ENCODE data around the gene ISY1.

ISY1 gene

GRCh38 chr3:129180461-129180860, 19.6 kb upstream of the ISY1 start:
- H3K23ac ChIP-seq (ENCODE audit: low read length) = no peak overlapping the region
- no peak overlapping the region for H4K91ac ChIP-seq (ENCODE audit: low read depth, low read length)
- no peak overlapping the region for H2BK12ac ChIP-seq (ENCODE audit: low read length)
- H3K27me3 ChIP-seq (ENCODE audit: insufficient read depth, low read length) = no peaks in the 10 kb centered on the region
- H3K27ac ChIP-seq (ENCODE audit: low read depth, low read length) = no peak overlapping the region
- H2AK5ac ChIP-seq (ENCODE audit: low read length) = no peak overlapping the region
- H3K4me2 ChIP-seq (ENCODE audit: low read length) = no peak overlapping the region
- H3K79me1 ChIP-seq (ENCODE audit: low read length) = peaks cover 12% of the 10 kb centered on the region
- no peaks in the 10 kb centered on the region for H3K4me1 ChIP-seq (ENCODE audit: control insufficient read depth in 1 of 2, insufficient read depth in 2 of 2, low read length in 2 of 2)
- DNase-seq = no peak
- H3K18ac ChIP-seq (ENCODE audit: low read length) = no peak overlapping the region
- no peak overlapping the region for H2BK120ac ChIP-seq (ENCODE audit: insufficient read depth, low read length, poor library complexity)
- no peak overlapping the region for H3K14ac ChIP-seq (ENCODE audit: low read length)
- peaks cover 9 to 16% of the 10 kb centered on the region in 2 experiments for H3K36me3 ChIP-seq (ENCODE audit: control insufficient read depth in 1 of 2, insufficient read depth in 2 of 2, low read length in 2 of 2)
- no peaks in the 10 kb centered on the region for H3K9me3 ChIP-seq (ENCODE audit: insufficient read depth, low read depth, low read length)
- H2BK5ac ChIP-seq (ENCODE audit: low read depth, low read length, poor library complexity) = no peak overlapping the region
- WGBS (ENCODE audit: extremely low coverage, insufficient coverage, insufficient read length) = no CpG with 5 or more reads among the region's 1 CpG
- no peak overlapping the region for H4K8ac ChIP-seq (ENCODE audit: low read depth, low read length)
- no peak overlapping the region for H4K12ac ChIP-seq (ENCODE audit: low read depth, low read length)
- H3K9ac ChIP-seq (ENCODE audit: low read length) = no peak overlapping the region
- H2AFZ ChIP-seq (ENCODE audit: insufficient read depth, low read length, poor library complexity) = no peak overlapping the region
- no peak overlapping the region for H3K4me3 ChIP-seq (ENCODE audit: low read depth, low read length)
- peak overlapping the region; percentile 99 for H3K4ac ChIP-seq (ENCODE audit: low read depth, low read length)
- peaks cover 35% of the 10 kb centered on the region for H3K79me2 ChIP-seq (ENCODE audit: control insufficient read depth, insufficient read depth, low read length, poor library complexity)

GRCh38 chr3:129176051-129176450, 15.2 kb upstream of the ISY1 start:
- H3K14ac ChIP-seq (ENCODE audit: low read length) = no peak overlapping the region
- peaks cover 16 to 26% of the 10 kb centered on the region in 2 experiments for H3K36me3 ChIP-seq (ENCODE audit: control insufficient read depth in 1 of 2, insufficient read depth in 2 of 2, low read length in 2 of 2)
- no peak for DNase-seq
- no peak overlapping the region for H3K27ac ChIP-seq (ENCODE audit: low read depth, low read length)
- H2BK12ac ChIP-seq (ENCODE audit: low read length) = no peak overlapping the region
- no peak overlapping the region for H3K4me2 ChIP-seq (ENCODE audit: low read length)
- no peak overlapping the region for H2BK120ac ChIP-seq (ENCODE audit: insufficient read depth, low read length, poor library complexity)
- no peaks in the 10 kb centered on the region for H3K79me1 ChIP-seq (ENCODE audit: low read length)
- no peak overlapping the region for H4K8ac ChIP-seq (ENCODE audit: low read depth, low read length)
- H2BK5ac ChIP-seq (ENCODE audit: low read depth, low read length, poor library complexity) = no peak overlapping the region
- H3K9ac ChIP-seq (ENCODE audit: low read length) = no peak overlapping the region
- no peak overlapping the region for H3K4me3 ChIP-seq (ENCODE audit: low read depth, low read length)
- H2AK5ac ChIP-seq (ENCODE audit: low read length) = no peak overlapping the region
- peak overlapping the region; percentile 95 for H3K4ac ChIP-seq (ENCODE audit: low read depth, low read length)
- H3K4me1 ChIP-seq (ENCODE audit: control insufficient read depth in 1 of 2, insufficient read depth in 2 of 2, low read length in 2 of 2) = no peaks in the 10 kb centered on the region
- peaks cover 20% of the 10 kb centered on the region for H3K79me2 ChIP-seq (ENCODE audit: control insufficient read depth, insufficient read depth, low read length, poor library complexity)
- H2AFZ ChIP-seq (ENCODE audit: insufficient read depth, low read length, poor library complexity) = no peak overlapping the region
- H3K27me3 ChIP-seq (ENCODE audit: insufficient read depth, low read length) = no peaks in the 10 kb centered on the region
- no peaks in the 10 kb centered on the region for H3K9me3 ChIP-seq (ENCODE audit: insufficient read depth, low read depth, low read length)
- H4K12ac ChIP-seq (ENCODE audit: low read depth, low read length) = no peak overlapping the region
- WGBS (ENCODE audit: extremely low coverage, insufficient coverage, insufficient read length) = no CpG with 5 or more reads among the region's 1 CpG
- H4K91ac ChIP-seq (ENCODE audit: low read depth, low read length) = no peak overlapping the region
- no peak overlapping the region for H3K23ac ChIP-seq (ENCODE audit: low read length)
- H3K18ac ChIP-seq (ENCODE audit: low read length) = no peak overlapping the region

- H3K9me3 ChIP-seq (ENCODE audit: insufficient read depth, low read depth, low read length) = no peaks in the 10 kb centered on the region
- no peak overlapping the region for H2BK120ac ChIP-seq (ENCODE audit: insufficient read depth, low read length, poor library complexity)
- H3K18ac ChIP-seq (ENCODE audit: low read length) = no peak overlapping the region
- peaks cover 20 to 24% of the 10 kb centered on the region in 2 experiments for H3K36me3 ChIP-seq (ENCODE audit: control insufficient read depth in 1 of 2, insufficient read depth in 2 of 2, low read length in 2 of 2)
- no peak overlapping the region for H3K4me3 ChIP-seq (ENCODE audit: low read depth, low read length)
- H3K27me3 ChIP-seq (ENCODE audit: insufficient read depth, low read length) = no peaks in the 10 kb centered on the region
- no peak overlapping the region for H2AFZ ChIP-seq (ENCODE audit: insufficient read depth, low read length, poor library complexity)
- H3K79me1 ChIP-seq (ENCODE audit: low read length) = no peaks in the 10 kb centered on the region
- H4K91ac ChIP-seq (ENCODE audit: low read depth, low read length) = no peak overlapping the region
- H2BK12ac ChIP-seq (ENCODE audit: low read length) = no peak overlapping the region
- no peak overlapping the region for H3K9ac ChIP-seq (ENCODE audit: low read length)
- H2AK5ac ChIP-seq (ENCODE audit: low read length) = no peak overlapping the region
- WGBS (ENCODE audit: extremely low coverage, insufficient coverage, insufficient read length) = no CpG with 5 or more reads among the region's 4 CpGs
- H3K79me2 ChIP-seq (ENCODE audit: control insufficient read depth, insufficient read depth, low read length, poor library complexity) = peaks cover 10% of the 10 kb centered on the region
- H4K8ac ChIP-seq (ENCODE audit: low read depth, low read length) = no peak overlapping the region
- no peak overlapping the region for H3K27ac ChIP-seq (ENCODE audit: low read depth, low read length)
- H3K4me2 ChIP-seq (ENCODE audit: low read length) = no peak overlapping the region
- no peak overlapping the region for H4K12ac ChIP-seq (ENCODE audit: low read depth, low read length)
- H3K4ac ChIP-seq (ENCODE audit: low read depth, low read length) = peak overlapping the region; percentile 83
- DNase-seq = no peak
- H3K23ac ChIP-seq (ENCODE audit: low read length) = no peak overlapping the region
- no peak overlapping the region for H3K14ac ChIP-seq (ENCODE audit: low read length)
- no peaks in the 10 kb centered on the region for H3K4me1 ChIP-seq (ENCODE audit: control insufficient read depth in 1 of 2, insufficient read depth in 2 of 2, low read length in 2 of 2)
- no peak overlapping the region for H2BK5ac ChIP-seq (ENCODE audit: low read depth, low read length, poor library complexity)
These were observed 12.9 kb upstream of the ISY1 start for GRCh38 chr3:129173725-129174124.

GRCh38 chr3:129173206-129173605, 12.3 kb upstream of the ISY1 start:
- no peak overlapping the region for H3K4me2 ChIP-seq (ENCODE audit: low read length)
- no peak overlapping the region for H3K27ac ChIP-seq (ENCODE audit: low read depth, low read length)
- WGBS (ENCODE audit: extremely low coverage, insufficient coverage, insufficient read length) = no CpG with 5 or more reads among the region's 2 CpGs
- no peaks in the 10 kb centered on the region for H3K9me3 ChIP-seq (ENCODE audit: insufficient read depth, low read depth, low read length)
- no peak overlapping the region for H3K9ac ChIP-seq (ENCODE audit: low read length)
- no peaks in the 10 kb centered on the region for H3K79me1 ChIP-seq (ENCODE audit: low read length)
- H4K8ac ChIP-seq (ENCODE audit: low read depth, low read length) = no peak overlapping the region
- no peak overlapping the region for H4K91ac ChIP-seq (ENCODE audit: low read depth, low read length)
- H3K79me2 ChIP-seq (ENCODE audit: control insufficient read depth, insufficient read depth, low read length, poor library complexity) = peaks cover 8% of the 10 kb centered on the region
- no peaks in the 10 kb centered on the region for H3K4me1 ChIP-seq (ENCODE audit: control insufficient read depth in 1 of 2, insufficient read depth in 2 of 2, low read length in 2 of 2)
- H3K18ac ChIP-seq (ENCODE audit: low read length) = no peak overlapping the region
- no peaks in the 10 kb centered on the region for H3K27me3 ChIP-seq (ENCODE audit: insufficient read depth, low read length)
- H2BK12ac ChIP-seq (ENCODE audit: low read length) = no peak overlapping the region
- no peak overlapping the region for H3K14ac ChIP-seq (ENCODE audit: low read length)
- H2AFZ ChIP-seq (ENCODE audit: insufficient read depth, low read length, poor library complexity) = no peak overlapping the region
- no peak overlapping the region for H3K4me3 ChIP-seq (ENCODE audit: low read depth, low read length)
- H3K36me3 ChIP-seq (ENCODE audit: control insufficient read depth in 1 of 2, insufficient read depth in 2 of 2, low read length in 2 of 2) = peaks cover 21 to 23% of the 10 kb centered on the region in 2 experiments
- H4K12ac ChIP-seq (ENCODE audit: low read depth, low read length) = no peak overlapping the region
- H3K23ac ChIP-seq (ENCODE audit: low read length) = no peak overlapping the region
- no peak overlapping the region for H2AK5ac ChIP-seq (ENCODE audit: low read length)
- no peak overlapping the region for H3K4ac ChIP-seq (ENCODE audit: low read depth, low read length)
- H2BK5ac ChIP-seq (ENCODE audit: low read depth, low read length, poor library complexity) = no peak overlapping the region
- DNase-seq = no peak
- no peak overlapping the region for H2BK120ac ChIP-seq (ENCODE audit: insufficient read depth, low read length, poor library complexity)
